ENCODE results near the gene RACK1. TPM values are rescaled to one million over a fixed set of nuclear protein-coding genes. Genes with fewer than 3 reads are reported as not detected.

Gene RACK1
- total and polyA plus RNA-seq, 2 of the 8 experiments (the other 6 are each of a cell fraction or from before 2014, with no cell fraction given), result 2,589 to 7,971 TPM

DNA sequence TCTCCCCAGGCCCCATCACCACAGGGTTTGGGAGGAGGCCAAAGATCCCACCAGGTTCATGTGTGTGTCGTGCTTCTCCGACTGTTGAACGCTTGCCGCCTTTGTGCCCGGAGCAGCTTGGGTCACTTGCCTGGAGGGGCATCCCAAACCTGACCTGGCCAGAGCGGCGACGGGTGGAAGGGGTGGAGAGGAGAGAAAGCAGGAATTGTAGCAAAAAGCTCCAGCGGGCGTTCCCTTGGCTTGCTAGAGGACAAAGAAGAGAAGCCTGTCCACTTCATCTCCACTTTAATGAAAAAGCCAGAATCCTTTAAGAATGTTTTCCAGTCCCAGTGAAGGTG lies 23.6 kb downstream of the RACK1 start:
- H2AFZ ChIP-seq (ENCODE audit: low read length), result no peak overlapping the region
- no peak overlapping the region for H3K9ac ChIP-seq (replicated peaks in 1 of 4; ENCODE audit: extremely low read depth in 1 of 4, low read depth in 3 of 4, low read length in 3 of 4)
- no peak overlapping the region for H3K27ac ChIP-seq (ENCODE audit: low read depth, low read length)
- no peak overlapping the region for H2BK5ac ChIP-seq (ENCODE audit: low read depth, low read length)
- no peak overlapping the region for H3K4ac ChIP-seq (replicated peaks; ENCODE audit: insufficient read length, low read depth, low read length)
- H3K27me3 ChIP-seq (replicated peaks in 1 of 4; ENCODE audit: control insufficient read depth in 3 of 4, extremely low read depth in 1 of 4, insufficient read depth in 3 of 4, low read length in 3 of 4), result peaks cover 0 to 3% (median 1%) of the 10 kb centered on the region in 4 experiments; a peak in 2 of 7 replicates
- peaks cover 0 to 1% (median 0%) of the 10 kb centered on the region in 4 experiments; a peak in 1 of 8 replicates for H3K36me3 ChIP-seq (ENCODE audit: control insufficient read depth in 2 of 4, insufficient read depth in 4 of 4, low read length in 3 of 4)
- H3K79me1 ChIP-seq (ENCODE audit: low read depth, low read length), result 0 out of 2 replicates have a peak, but pooled peaks cover 7% of the 10 kb centered on the region
- FAIRE-seq (no peak), DNase-seq (ENCODE audit: low read depth in 1 of 2, low spot score in 2 of 2) (no peak)
- H2AK5ac ChIP-seq (ENCODE audit: low read depth, low read length), result no peak overlapping the region
- no peak overlapping the region for H2BK12ac ChIP-seq (ENCODE audit: low read depth, low read length)
- POLR2A ChIA-PET (ENCODE audit: partially characterized antibody), result interaction anchor here (0.6 to 1.8 kb wide), 4 partner anchors 16 to 48 kb away, joined by 3 to 12 read pairs (median 4); partner anchors contain the start of gene RACK1
- no peak overlapping the region for H4K91ac ChIP-seq (replicated peaks; ENCODE audit: insufficient read length, low read length)
- H3K4me3 ChIP-seq (ENCODE audit: extremely low read depth in 1 of 4, insufficient read depth in 2 of 4, low read depth in 3 of 4, low read length in 4 of 4), result no peak overlapping the region
- no peak overlapping the region; a peak in 1 of 4 replicates for H3K4me2 ChIP-seq (ENCODE audit: insufficient read depth in 1 of 2, low read depth in 2 of 2, low read length in 2 of 2)
- H3K14ac ChIP-seq (ENCODE audit: insufficient read length), result no peak overlapping the region
- H3K79me2 ChIP-seq (ENCODE audit: control insufficient read depth in 1 of 2, insufficient read depth in 2 of 2, low read length in 2 of 2), result peaks cover 0 to 11% of the 10 kb centered on the region in 2 experiments; a peak in 2 of 4 replicates
- 92% methylated on average over 10 of the region's 10 CpGs; no CpG with 5 or more reads in 1 of the 2 experiments for WGBS, 2 experiments (ENCODE audit: extremely low coverage in 1 of 2, insufficient coverage in 1 of 2, insufficient read length in 1 of 2, insufficient replicate concordance in 2 of 2, low coverage in 1 of 2, low lambda C conversion rate in 2 of 2, missing lambda C conversion rate in 1 of 2)
- peaks cover 0 to 4% of the 10 kb centered on the region in 2 experiments for H4K20me1 ChIP-seq (replicated peaks in 1 of 2; ENCODE audit: control insufficient read depth in 1 of 2, insufficient read depth in 2 of 2, low read length in 2 of 2)
- no peak overlapping the region for H3K18ac ChIP-seq (ENCODE audit: extremely low read depth, low read length)
- no peak overlapping the region for H2BK20ac ChIP-seq (ENCODE audit: low read length)
- H4K5ac ChIP-seq (ENCODE audit: insufficient read length, low read depth, low read length), result no peak overlapping the region
- CTCF ChIA-PET (ENCODE audit: partially characterized antibody), result interaction anchor here (0.7 to 1.5 kb wide), 5 partner anchors 22 to 39 kb away, joined by 3 to 6 read pairs (median 3); no protein-coding TSS in a partner anchor
- peaks cover 0 to 10% (median 4%) of the 10 kb centered on the region in 4 experiments; a peak in 4 of 7 replicates for H3K4me1 ChIP-seq (replicated peaks in 1 of 4; ENCODE audit: control insufficient read depth in 3 of 4, insufficient read depth in 4 of 4, low read length in 3 of 4)
- no peaks in the 10 kb centered on the region for H3K9me3 ChIP-seq (ENCODE audit: insufficient read depth in 2 of 2, low read depth in 1 of 2, low read length in 1 of 2)
- H3K56ac ChIP-seq (replicated peaks; ENCODE audit: insufficient read length, low read depth, low read length), result no peak overlapping the region
- H3K23me2 ChIP-seq (ENCODE audit: low read depth, low read length), result peaks cover 26% of the 10 kb centered on the region
- H4K8ac ChIP-seq (ENCODE audit: extremely low read depth, insufficient read depth, low read length), result no peak overlapping the region
- no peak overlapping the region for H2BK15ac ChIP-seq (ENCODE audit: low read length)
- no peak overlapping the region for H3K23ac ChIP-seq (ENCODE audit: insufficient read length)
- no peak overlapping the region for H2BK120ac ChIP-seq (replicated peaks; ENCODE audit: low read depth, low read length)
- no peak for TF ChIP-seq KDM4A (IDR thresholded peaks at IDR 0.05; ENCODE audit: low read depth, low read length, severe bottlenecking)
- no peak for TF ChIP-seq CTBP2 (IDR thresholded peaks at IDR 0.05; ENCODE audit: borderline replicate concordance, insufficient read depth, insufficient read length, low read length)
- TF ChIP-seq EGR1 (IDR thresholded peaks at IDR 0.05; ENCODE audit: borderline replicate concordance, low read depth, low read length), result no peak
- TF ChIP-seq TAF7 (optimal IDR thresholded peaks at IDR 0.05; ENCODE audit: borderline replicate concordance, low read depth, low read length), result no peak
- TF ChIP-seq BCL11A (IDR thresholded peaks at IDR 0.05; ENCODE audit: low read depth in 2 of 2, low read length in 2 of 2), result no peak
- no peak for TF ChIP-seq GABPA (IDR thresholded peaks at IDR 0.05; ENCODE audit: borderline replicate concordance, insufficient read depth, low read length)
- no peak for TF ChIP-seq SRF (IDR thresholded peaks at IDR 0.05; ENCODE audit: low read depth, low read length)
